GM19023 (cell line): ENCODE data around the gene MED26.
A peak's percentile ranks its signal among the peaks of the same experiment; 100 is the strongest.

Source experiments
- ATAC-seq: cut with Tn5 transposase; IDR thresholded peaks from one replicate; pipeline ENCODE4 v1.9.1; 2021; ENCODE audit warnings: mild to moderate bottlenecking, moderate library complexity; ENCODE audit not compliant: unreplicated experiment

The MED26 gene

DNA sequence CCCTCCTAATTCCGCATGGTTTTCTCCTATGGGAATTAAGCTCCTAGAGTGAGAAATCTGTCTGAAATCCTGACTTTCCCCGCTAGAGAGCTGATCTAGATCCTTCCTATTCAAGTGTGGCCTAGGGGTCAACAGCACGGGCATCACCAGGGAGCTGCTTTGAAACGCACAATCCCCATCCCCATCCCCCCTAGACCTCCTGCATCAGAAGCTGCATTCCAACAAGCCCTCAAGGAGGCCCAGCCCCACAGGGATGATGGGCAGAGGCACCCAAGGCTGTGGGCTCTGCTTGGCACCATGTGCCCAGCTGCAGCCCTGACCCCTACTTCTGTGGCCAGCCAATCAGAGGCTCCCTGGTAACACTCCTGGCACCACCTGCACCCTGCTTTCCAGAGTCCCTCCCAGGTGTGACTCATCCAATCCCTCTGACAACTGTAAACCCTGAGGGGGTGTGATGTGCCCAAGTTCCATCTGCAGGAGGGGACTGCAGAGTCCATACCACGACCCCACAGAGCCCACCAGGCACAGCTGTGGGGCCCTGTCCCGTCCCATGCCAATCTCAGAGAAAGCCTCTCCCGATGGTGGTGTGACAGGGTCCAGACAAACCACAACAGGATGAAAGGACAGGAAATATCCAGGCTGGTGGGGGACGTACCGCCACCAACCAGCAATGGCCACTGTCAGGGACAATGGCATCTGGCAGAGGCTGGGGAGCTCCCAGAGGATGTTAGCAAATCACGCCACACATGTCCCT is 36.0 kb downstream of the MED26 start:
- no peak for ATAC-seq

DNA sequence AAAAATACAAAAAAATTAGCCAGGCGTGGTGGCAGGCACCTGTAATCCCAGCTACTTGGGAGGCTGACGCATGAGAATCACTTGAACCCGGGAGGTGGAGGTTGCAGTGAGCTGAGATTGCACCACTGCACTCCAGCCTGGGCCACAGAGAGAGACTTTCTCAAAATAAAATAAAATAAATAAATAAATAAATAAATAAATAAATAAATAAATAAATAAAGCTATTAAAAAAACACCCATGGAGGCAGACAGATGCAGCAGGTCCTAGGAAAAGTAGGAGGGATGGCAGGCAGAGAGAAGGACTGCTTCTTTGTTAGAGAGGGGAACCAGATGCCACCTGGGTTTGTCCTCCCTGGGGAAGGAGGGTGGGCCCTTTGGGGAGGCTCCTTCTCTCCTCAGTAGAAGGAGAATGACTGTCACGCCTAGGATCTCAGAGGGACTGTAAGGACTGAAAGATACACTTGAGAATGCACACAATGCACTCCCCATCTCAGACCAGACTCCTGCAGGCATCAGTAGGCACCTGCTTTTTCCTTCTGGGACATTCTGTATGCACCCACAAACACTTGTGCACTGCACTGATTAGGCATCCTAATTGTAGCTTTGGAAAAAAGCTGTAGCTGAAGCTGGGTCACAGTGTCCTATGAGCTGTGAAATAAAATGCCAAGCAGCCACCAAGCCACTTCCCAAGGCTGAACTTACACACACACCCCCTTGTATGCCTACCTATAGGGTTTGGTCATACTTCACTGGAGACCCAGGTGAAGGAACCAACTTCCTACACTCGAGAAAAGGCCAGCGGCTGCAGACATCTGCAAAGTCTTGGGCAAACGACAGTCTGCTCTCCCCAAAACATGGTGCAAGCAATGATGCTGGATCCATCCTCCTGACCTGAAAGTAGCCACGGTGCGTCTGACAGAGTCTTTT is 36.9 kb downstream of the MED26 start:
- ATAC-seq, result no peak

DNA sequence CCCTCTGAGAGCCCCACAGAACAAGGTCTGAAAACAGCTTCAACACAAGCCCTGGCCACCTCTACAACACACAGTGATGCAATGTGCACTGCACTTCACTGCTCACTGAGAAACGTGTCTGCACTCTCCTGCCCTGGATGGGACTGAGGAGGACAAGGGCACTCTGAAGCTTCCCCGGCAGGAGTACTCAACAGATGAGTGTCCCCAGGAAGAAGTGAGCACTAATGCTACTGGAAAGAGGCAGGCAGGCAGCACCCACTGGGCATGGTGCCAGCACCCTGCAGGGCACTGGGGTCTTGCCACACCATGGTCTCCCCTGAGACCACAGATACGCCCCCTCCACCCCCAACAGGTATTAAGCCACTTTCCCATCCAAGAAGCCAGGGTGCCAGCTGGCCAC is 38.1 kb downstream of the MED26 start:
- no peak for ATAC-seq

DNA sequence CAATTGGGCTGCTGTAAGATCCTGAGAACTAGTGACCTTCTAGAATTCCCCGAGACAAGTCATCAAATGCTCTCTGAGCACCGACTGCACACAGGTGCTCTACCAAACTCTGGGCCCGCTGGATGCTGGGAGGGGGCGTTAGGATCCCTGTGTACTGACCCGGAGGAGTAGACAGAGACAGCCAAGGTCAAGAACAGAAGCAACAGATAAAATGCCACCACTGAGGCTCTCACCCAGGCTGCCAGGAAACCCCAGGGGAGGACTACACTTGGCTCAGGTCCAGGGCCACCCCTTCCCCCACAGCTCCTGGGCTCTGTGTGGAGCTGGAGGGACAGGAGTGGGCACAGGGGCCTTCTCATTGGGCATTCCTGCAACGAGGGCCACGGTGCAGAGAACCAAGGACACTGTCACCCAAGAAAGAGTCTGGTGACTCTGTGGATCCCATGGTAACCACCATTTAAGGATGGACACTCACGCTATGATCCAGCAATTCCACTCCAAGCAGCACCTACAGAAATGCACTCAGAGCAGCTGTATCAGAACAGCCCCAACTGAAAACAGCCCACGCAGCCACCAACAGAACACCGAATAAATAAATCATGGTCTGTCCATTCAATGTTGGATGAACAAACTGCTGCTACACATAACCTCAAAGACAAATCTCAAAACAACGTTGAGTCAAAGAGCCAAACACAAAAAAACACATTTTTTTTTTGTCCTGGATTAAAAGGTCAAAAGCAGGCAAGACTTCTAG is 39.0 kb downstream of the MED26 start:
- peak; percentile 7 for ATAC-seq

DNA sequence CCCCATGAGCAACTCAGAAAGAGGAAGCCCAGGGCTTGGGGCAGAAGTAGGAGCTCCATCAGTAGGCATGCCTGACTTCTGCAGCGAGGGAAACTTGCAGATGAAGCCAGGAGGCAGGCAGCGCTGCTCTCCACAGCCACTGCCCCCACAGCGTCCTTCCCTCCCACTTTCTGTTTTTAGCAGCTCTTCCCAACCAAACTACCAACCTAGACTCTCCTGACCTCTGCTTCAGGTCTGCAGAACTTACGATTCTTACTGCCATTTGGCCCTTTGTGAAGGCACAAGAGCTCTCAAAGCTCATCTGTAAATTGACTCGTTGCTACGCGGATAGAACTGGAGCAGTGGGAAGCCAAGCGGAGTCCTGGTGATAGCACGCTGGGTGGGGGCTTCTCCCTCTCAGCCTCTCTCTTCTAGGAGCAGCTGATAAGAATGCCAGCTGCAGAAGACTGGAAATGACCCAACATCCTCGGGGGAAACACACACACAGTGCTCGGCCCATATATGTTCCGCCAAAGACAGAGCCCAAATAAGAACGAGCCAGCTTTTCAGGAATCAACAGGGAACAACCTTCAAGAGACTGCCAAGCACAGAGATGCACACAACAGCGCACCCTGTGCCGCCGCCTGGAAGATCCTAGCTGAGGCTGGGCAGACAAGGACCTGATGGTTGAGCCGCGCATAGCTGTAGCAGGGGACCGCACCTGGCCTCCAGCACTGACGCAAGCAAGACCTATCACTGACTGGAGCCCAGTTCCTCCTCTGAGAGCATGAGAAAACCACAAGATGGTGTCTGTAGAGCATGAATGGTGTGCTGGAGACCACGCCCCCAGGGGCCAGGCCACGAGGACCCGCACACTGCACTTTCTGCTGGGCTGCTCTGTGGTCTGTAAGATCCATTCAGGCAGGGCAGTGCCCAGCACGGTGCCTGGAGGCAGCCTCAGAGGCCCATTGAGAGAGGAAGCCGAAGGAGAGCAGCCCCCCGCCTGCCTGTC is 39.9 kb downstream of the MED26 start:
- peak; percentile 40 for ATAC-seq

DNA sequence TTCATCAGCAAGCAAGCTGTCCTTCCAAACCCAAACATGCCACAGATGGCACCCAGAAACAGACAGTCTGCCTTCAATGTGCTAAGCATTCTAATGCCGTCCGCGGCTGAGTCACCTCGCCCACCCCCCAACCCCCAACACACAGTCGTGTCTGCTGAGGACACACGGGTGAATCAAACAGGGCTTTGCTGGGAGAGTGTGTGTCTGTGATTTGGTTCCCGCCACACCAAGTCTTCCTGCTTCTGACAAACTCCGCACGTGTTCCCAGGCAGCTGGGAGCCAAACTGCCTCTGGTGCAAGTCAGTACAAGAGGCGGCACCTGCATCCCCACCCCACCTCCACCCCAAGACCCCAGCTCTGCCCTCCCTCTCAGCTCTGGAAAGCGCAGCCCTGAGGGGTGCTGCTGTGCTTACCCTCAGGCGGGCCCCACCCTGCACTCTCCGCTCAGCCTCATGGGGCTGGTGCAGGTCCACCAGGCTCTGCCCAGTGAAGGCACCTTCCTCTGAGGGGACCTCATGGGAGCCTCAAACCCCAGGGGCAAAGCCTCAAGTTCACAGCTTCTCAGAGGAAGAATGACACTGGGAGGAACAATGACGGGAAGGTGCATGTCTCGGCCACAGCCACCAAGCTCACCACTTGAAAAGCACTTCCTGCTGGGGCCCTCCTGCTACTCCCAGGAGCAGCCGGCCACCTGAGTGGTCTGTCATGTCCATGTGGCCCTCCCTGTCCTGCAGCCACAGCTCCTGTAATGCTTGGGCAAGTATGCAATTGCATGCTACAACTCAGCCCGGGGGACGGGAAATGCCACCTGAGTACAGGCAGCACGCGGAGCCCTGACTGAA is 40.8 kb downstream of the MED26 start:
- no peak for ATAC-seq

DNA sequence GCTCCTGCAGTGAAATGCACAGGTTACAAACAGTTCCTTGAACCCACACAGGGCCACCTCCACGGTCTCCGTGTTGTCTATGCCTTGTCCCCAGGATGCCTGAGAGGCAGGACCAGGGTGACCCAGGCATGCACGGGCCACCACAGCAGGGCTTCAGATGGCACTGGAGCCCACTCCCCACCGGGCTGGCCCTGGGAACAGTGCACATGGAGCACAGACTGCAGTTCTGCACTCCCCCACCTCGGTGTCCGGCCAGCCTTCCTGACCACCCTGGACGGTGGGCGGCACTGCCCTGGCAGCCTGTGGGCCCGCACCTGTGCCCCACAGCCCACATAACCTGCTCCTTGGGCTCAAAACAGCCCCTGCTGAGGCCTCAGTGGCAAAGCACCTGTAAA is 41.5 kb downstream of the MED26 start:
- ATAC-seq, result no peak

DNA sequence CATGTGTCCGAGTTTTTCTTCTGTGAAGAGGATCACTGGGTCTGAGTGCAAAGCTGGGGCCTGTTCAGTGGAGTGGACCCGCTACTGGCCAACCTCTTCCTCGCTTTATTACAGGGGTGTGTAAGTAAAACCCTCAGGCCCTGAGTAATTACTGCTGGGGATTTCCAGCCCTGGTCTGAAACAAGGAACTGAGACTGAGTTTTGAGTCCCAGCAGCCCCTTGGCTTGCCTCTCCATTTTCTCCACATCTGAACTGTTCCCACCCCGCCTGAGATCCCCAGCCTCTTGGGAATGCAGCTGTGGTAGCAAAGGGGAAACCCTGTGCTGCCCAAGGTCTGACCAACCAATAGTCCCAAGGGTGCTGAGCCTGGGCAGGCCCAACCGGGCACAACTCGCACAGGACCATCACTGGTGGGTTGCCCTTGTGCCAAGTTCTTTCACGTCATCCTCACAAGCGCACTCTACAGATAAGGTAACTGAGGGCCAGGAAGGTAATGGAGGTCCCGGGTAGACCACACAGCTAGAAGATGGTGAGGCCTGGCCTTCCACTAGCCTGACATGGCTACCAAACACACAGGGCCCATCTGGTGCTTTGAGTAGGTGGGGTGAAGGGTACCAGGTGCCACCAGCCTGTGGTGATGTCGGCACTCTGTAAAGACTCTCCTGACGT is 42.1 kb downstream of the MED26 start:
- peak; percentile 25 for ATAC-seq

DNA sequence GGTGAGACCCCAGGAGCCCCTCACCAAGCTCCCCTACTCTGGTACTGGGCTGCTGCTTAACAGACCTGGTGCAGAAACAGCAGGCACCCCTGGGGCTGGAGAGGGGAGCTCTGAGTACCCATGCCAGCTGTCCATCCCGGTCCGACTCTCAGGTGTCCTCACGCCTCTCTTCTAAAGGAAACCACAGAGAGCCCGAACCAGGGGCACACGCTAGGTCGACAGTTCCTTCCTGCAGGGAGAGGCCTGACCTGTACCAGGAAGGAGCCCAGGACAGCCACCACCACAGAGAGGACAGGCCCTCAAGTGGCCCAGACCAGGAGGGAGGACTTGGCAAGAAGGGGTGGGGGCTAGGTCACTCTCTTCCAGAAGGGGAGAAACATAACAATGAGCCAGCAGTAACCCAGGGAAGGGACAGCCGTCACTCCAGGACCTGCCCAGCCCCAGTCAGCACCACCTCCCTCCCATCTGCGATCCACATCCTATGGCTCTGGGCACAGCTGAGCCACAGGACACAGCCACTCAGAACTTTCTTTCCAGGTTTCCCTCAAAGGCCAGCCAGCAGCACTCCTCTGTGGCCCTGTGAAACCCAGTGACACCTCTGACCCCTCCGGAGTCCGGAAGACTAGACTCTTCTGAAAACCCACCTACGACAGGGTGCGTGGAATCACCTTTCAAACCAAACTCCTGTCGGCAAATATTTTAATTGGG is 42.8 kb downstream of the MED26 start:
- no peak for ATAC-seq

DNA sequence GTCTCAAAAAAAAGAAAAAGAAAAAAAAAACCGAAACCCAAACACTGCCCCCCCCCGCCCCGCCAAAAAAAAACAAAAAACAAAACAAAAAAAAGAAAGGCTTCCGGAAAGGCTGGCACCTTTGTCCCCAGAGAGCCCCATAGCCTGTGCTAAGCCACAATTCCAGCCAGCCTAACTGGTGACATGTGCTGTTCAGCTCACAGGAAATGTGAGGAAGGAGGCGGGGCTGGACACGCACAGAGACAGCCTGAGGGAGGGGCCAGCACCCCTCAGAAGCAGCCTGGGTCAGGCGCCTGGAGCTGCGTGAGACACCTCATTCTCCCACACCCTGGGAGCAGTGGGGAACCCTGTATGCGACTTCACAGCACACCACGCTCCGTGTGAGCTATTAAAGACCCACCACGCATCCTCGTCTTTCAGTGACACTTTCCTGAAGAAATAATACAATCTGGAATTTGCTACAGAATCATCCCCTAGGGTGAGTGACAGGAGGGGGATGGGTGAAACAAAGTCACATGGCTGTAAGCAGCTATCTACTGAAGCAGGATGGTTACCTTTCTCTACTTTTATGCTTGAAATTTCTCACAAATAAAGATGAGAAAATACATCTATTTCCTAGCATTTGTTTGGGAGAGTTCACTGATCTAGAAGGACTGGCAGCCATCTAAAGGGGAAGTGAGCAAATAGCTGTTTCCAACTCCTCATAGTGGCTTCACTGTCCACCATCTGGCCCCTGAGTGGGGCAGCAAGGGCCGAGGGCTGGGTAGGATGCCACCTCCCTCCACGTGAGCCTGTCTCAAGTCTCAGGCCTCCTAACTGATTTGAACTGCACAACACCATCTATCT is 43.5 kb downstream of the MED26 start:
- peak; percentile 56 for ATAC-seq

DNA sequence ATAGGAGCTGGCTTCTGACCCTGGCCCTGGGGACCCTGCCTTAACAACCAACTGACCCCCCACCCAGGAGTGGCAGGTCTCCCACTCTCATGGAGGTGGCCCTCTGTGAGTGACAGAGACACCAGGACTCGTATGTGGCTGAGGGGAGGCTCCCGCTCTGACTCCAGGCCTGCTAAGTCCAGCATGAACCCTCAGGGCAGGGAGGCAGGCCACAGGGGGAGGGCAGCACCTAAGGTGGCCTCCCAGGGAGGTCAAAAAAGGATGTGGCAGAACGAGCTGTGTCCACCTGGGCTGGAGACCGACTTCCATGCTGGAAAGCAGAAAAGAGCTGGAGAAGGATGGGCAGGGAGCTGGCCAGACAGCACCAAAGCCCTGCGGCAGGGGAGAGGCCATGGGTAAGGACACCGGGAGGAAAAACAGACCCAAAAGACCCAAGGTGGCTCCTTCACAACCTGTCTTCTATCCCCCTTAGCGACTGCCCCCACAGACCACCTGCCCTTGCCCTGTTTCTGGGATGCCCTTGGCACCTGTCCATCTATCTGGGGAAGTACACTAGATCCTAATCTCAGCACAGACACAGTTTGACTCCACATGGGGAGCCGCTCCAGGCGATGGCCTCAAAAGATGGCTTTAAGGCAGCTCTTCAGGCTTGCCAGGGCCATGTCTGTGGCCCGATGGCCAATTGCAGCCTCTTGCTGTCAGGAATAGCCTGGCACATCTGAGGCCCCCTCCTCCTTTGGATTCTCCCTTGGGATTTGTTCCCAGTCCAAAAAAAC is 45.3 kb downstream of the MED26 start:
- ATAC-seq, result no peak

DNA sequence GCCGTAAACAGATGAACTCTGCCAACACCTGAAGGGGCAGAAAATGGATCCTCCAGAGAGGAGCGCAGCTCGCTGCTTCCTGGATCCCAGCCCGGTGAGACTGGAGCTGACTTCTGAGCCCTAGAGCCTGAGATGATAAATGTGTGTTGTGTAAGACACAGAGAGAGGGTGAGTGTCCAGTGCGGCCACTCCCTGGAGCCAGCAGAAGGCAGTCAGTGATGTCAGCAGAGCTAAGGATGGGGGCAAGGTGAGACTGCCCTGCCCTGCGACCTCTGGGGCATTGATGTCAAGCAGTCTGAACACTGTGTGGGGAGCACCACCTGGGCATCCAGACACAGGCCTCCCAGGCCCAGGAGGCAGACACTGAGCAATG is 46.0 kb downstream of the MED26 start:
- ATAC-seq, result no peak

DNA sequence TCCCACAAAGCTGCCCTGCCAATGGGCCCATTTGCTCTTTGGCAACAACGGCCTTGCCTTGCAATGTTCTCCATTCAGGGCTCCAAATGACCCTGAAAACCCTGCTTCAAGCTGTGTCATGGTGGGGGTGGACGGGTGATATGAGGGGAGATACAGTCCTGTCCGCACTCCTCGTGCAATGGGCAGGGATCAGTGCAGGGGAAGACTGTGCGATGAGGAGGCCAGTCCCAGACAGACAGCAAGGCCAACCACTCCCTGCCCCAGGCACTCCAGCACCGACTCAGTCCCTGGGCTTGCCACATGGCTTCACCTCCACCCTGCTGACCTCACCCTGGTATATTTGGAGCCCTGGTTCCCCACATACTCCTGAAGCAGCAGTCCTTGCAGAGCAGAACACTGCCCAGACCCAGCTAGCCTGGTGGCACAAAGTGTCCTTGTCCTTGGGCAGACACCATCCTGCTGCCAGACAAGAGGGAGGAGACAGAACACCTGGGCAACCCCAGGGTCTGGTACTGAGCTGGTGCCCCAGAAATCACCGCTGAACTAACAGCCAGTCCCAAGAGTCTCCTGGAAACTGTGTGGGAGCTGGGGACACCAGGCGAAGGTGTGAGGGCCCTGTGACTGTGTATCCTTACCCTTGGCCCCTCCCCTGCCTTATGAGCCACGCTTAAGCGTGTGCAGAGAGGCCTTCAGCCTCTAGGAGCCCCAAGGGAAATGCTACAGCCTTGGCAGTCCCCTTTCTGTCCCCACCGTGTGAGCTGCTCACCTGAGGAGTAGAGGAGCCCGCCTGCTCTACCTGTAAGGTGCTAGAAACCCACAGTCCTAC is 46.6 kb downstream of the MED26 start:
- no peak for ATAC-seq

DNA sequence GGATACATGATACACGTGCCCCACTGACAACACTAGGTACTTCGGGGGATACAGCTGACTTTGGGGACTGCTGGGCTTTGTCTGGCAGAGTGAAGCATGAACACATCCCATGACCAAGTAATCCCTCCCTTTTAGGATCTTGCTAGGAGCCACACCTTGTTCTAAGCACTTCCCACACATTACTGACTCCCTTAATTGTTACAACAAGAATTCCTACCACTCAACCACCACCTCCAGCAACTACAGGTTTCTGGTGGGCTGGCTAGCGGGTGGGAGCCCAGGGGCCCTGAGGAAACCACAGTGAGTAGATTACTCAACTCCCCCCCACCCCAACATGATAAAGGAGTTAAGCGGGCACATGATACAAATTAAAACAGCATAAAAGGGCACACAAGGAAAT is 48.6 kb downstream of the MED26 start:
- no peak for ATAC-seq

DNA sequence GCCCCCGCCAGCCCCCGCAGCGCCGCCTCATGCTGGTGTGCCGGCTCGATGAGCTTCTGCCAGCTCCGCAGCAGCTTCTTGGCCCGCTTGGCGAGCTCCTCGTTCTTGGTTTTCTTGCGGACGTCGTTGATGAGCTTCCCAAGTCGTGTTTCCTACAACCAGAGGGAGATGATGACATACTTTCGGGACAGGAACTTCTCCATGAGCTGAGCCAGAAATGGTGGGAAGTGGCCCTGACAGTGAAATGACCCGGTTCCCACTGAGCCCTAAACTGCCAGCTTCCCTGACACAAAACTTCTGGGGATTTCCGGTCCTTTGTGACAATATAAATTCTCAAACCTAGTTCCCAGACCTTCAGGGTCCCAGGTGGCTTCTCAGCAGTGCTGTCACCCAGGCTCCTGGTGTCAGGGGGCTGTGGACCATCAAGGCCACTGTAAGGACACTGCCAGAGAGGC is 50.4 kb downstream of the MED26 start:
- ATAC-seq, result no peak
